OCI-LY3 (cell line): ENCODE data around the gene TRIM60.

Experiments
- EZH2phosphoT487 ChIP-seq: fragments of 200-600 bp; shearing (Covaris generic); IDR thresholded peaks from 2 replicates; pipeline ENCODE4 v1.6.1; 2018; ENCODE audit warnings: antibody characterized with exemption, mixed run types, low read depth
- TF ChIP-seq, protein P1 (sequence below): fragments of 200-600, 300-600 bp; sonication (generic); IDR thresholded peaks from 2 replicates; pipeline ENCODE4 v1.5.1; 2014; ENCODE audit warnings: antibody characterized with exemption, low read length, low read depth

- TF ChIP-seq, protein P1, sequence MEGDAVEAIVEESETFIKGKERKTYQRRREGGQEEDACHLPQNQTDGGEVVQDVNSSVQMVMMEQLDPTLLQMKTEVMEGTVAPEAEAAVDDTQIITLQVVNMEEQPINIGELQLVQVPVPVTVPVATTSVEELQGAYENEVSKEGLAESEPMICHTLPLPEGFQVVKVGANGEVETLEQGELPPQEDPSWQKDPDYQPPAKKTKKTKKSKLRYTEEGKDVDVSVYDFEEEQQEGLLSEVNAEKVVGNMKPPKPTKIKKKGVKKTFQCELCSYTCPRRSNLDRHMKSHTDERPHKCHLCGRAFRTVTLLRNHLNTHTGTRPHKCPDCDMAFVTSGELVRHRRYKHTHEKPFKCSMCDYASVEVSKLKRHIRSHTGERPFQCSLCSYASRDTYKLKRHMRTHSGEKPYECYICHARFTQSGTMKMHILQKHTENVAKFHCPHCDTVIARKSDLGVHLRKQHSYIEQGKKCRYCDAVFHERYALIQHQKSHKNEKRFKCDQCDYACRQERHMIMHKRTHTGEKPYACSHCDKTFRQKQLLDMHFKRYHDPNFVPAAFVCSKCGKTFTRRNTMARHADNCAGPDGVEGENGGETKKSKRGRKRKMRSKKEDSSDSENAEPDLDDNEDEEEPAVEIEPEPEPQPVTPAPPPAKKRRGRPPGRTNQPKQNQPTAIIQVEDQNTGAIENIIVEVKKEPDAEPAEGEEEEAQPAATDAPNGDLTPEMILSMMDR: no peak
- no peak for TF ChIP-seq EZH2phosphoT487
Measured at GRCh38 chr4:165006456-165006855, 25.3 kb upstream of the TRIM60 start.
